H1 (cell line): ENCODE data around the gene PTGIR. TPM values are rescaled to one million over a fixed set of nuclear protein-coding genes. Genes with fewer than 3 reads are reported as not detected.

Experiments
- CTCF ChIA-PET: fragments of 300-600 bp; sonication (Branson Sonifier 250); formaldehyde crosslinking; loops from one replicate; lab custom pipeline; 2021; ENCODE audit not compliant: partially characterized antibody; lab: Charles Lee
- POLR2A ChIA-PET: fragments of 300-600 bp; sonication (Branson Sonifier 250); formaldehyde crosslinking; loops from one replicate; lab custom pipeline; 2021; ENCODE audit warnings: inconsistent platforms; ENCODE audit not compliant: partially characterized antibody; lab: Charles Lee
- DNase-seq, 2 experiments: peaks; one replicate each; pipeline versions ENCODE4 v3.0.0 to v3.0.0-alpha.2; 2010 to 2022; ENCODE audit warnings: low spot score in 2 of 2, low read depth in 1 of 2, mixed read lengths in 1 of 2
- FAIRE-seq: peaks from 2 replicates; lab custom pipeline; 2011; peaks lifted over from hg19 to GRCh38; lab: Jason Lieb, UNC
- H2AFZ ChIP-seq: 2 replicates; pipeline ENCODE4 v1.8.1; 2012; ENCODE audit warnings: low read length, inconsistent platforms
- H2AK5ac ChIP-seq: 2 replicates; pipeline ENCODE4 v1.6.1; 2013; ENCODE audit warnings: low read depth, low read length
- H2BK120ac ChIP-seq: replicated peaks from 2 replicates; pipeline ENCODE3; 2013; ENCODE audit warnings: low read depth, low read length, inconsistent platforms
- H2BK12ac ChIP-seq: 2 replicates; pipeline ENCODE4 v1.6.1; 2013; ENCODE audit warnings: low read depth, low read length
- H2BK15ac ChIP-seq: 2 replicates; pipeline ENCODE4 v1.6.1; 2013; ENCODE audit warnings: low read length
- H2BK20ac ChIP-seq: 2 replicates; pipeline ENCODE4 v1.6.1; 2013; ENCODE audit warnings: low read length
- H2BK5ac ChIP-seq: 2 replicates; pipeline ENCODE4 v1.6.1; 2013; ENCODE audit warnings: low read depth, low read length
- H3K14ac ChIP-seq: 2 replicates; pipeline ENCODE4 v1.6.1; 2013; ENCODE audit warnings: inconsistent platforms; ENCODE audit not compliant: insufficient read length
- H3K18ac ChIP-seq: 2 replicates; pipeline ENCODE4 v1.6.1; 2013; ENCODE audit warnings: low read length; ENCODE audit errors: extremely low read depth
- H3K23ac ChIP-seq: 2 replicates; pipeline ENCODE4 v1.6.1; 2013; ENCODE audit warnings: inconsistent platforms; ENCODE audit not compliant: insufficient read length
- H3K23me2 ChIP-seq: 2 replicates; pipeline ENCODE4 v1.6.1; 2013; ENCODE audit warnings: low read depth, low read length
- H3K27ac ChIP-seq: 2 replicates; pipeline ENCODE4 v1.6.1; 2011; ENCODE audit warnings: low read depth, low read length, inconsistent platforms
- H3K27me3 ChIP-seq, 4 experiments: replicated peaks in 1 of 4; 1 replicate in 1 of 4; 2 replicates in 3 of 4; pipeline versions ENCODE4 v1.6.1 to v1.8.1; 2011 to 2013; ENCODE audit warnings: low read length in 3 of 4, mild to moderate bottlenecking in 3 of 4, inconsistent platforms in 2 of 4, mixed read lengths in 2 of 4, moderate library complexity in 1 of 4; ENCODE audit not compliant: control insufficient read depth in 3 of 4, insufficient read depth in 3 of 4; ENCODE audit errors: extremely low read depth in 1 of 4
- H3K36me3 ChIP-seq, 4 experiments: 2 replicates each; pipeline versions ENCODE4 v1.6.1 to v1.8.1; 2011 to 2013; ENCODE audit warnings: mild to moderate bottlenecking in 4 of 4, low read length in 3 of 4, moderate library complexity in 2 of 4, control low read depth in 1 of 4, inconsistent platforms in 1 of 4; ENCODE audit not compliant: insufficient read depth in 4 of 4, control insufficient read depth in 2 of 4
- H3K4ac ChIP-seq: replicated peaks from 2 replicates; pipeline ENCODE3; 2013; ENCODE audit warnings: low read length, low read depth, mixed read lengths, inconsistent platforms; ENCODE audit not compliant: insufficient read length
- H3K4me1 ChIP-seq, 4 experiments: replicated peaks in 1 of 4; 1 replicate in 1 of 4; 2 replicates in 3 of 4; pipeline versions ENCODE4 v1.6.1 to v1.8.1; 2011 to 2013; ENCODE audit warnings: low read length in 3 of 4, inconsistent platforms in 2 of 4, mixed read lengths in 1 of 4; ENCODE audit not compliant: insufficient read depth in 4 of 4, control insufficient read depth in 3 of 4
- H3K4me2 ChIP-seq, 2 experiments: 2 replicates each; pipeline versions ENCODE4 v1.6.1 to v1.8.1; 2011 to 2013; ENCODE audit warnings: low read depth in 2 of 2, low read length in 2 of 2, control low read depth in 1 of 2, inconsistent platforms in 1 of 2, mild to moderate bottlenecking in 1 of 2; ENCODE audit not compliant: insufficient read depth in 1 of 2
- H3K4me3 ChIP-seq, 4 experiments: fragments of 200-600, 300-600 bp in 1 of 4; sonication (generic), shearing (Covaris generic), sonication (Bioruptor Twin) in 1 of 4; 2 replicates each; pipeline versions ENCODE4 v1.5.1 to v1.8.1; 2011 to 2016; ENCODE audit warnings: low read length in 4 of 4, low read depth in 3 of 4, control low read depth in 2 of 4, inconsistent platforms in 2 of 4, mild to moderate bottlenecking in 2 of 4, mixed read lengths in 1 of 4, moderate library complexity in 1 of 4; ENCODE audit not compliant: insufficient read depth in 2 of 4; ENCODE audit errors: extremely low read depth in 1 of 4
- H3K56ac ChIP-seq: replicated peaks from 2 replicates; pipeline ENCODE3; 2013; ENCODE audit warnings: low read depth, mild to moderate bottlenecking, mixed read lengths, low read length, inconsistent platforms; ENCODE audit not compliant: insufficient read length
- H3K79me1 ChIP-seq: 2 replicates; pipeline ENCODE4 v1.6.1; 2013; ENCODE audit warnings: low read depth, low read length, control low read depth
- H3K79me2 ChIP-seq, 2 experiments: 2 replicates each; pipeline versions ENCODE4 v1.6.1 to v1.8.1; 2012 to 2013; ENCODE audit warnings: low read length in 2 of 2, mild to moderate bottlenecking in 2 of 2, inconsistent platforms in 1 of 2; ENCODE audit not compliant: insufficient read depth in 2 of 2, control insufficient read depth in 1 of 2
- H3K9ac ChIP-seq, 4 experiments: replicated peaks in 1 of 4; 1 replicate in 1 of 4; 2 replicates in 3 of 4; pipeline versions ENCODE4 v1.6.1 to v1.8.1; 2011 to 2013; ENCODE audit warnings: low read depth in 3 of 4, low read length in 3 of 4, control low read depth in 2 of 4, mild to moderate bottlenecking in 2 of 4, moderate library complexity in 2 of 4, inconsistent platforms in 1 of 4; ENCODE audit errors: extremely low read depth in 1 of 4
- H3K9me3 ChIP-seq, 2 experiments: 2 replicates each; pipeline versions ENCODE4 v1.6.1 to v1.8.1; 2012 to 2013; ENCODE audit warnings: mild to moderate bottlenecking in 2 of 2, moderate library complexity in 2 of 2, control low read depth in 1 of 2, inconsistent platforms in 1 of 2, low read depth in 1 of 2, low read length in 1 of 2, mixed read lengths in 1 of 2; ENCODE audit not compliant: insufficient read depth in 2 of 2
- H4K20me1 ChIP-seq, 2 experiments: replicated peaks in 1 of 2; 2 replicates each; pipeline versions ENCODE3 to v1.8.1; 2011 to 2013; ENCODE audit warnings: inconsistent platforms in 2 of 2, low read length in 2 of 2, mild to moderate bottlenecking in 1 of 2; ENCODE audit not compliant: insufficient read depth in 2 of 2, control insufficient read depth in 1 of 2
- H4K5ac ChIP-seq: 2 replicates; pipeline ENCODE4 v1.6.1; 2013; ENCODE audit warnings: low read length, low read depth, mixed read lengths, inconsistent platforms; ENCODE audit not compliant: insufficient read length
- H4K8ac ChIP-seq: 2 replicates; pipeline ENCODE4 v1.8.0; 2013; ENCODE audit warnings: mild to moderate bottlenecking, moderate library complexity, low read length, inconsistent platforms; ENCODE audit not compliant: insufficient read depth; ENCODE audit errors: extremely low read depth
- H4K91ac ChIP-seq: replicated peaks from 2 replicates; pipeline ENCODE3; 2013; ENCODE audit warnings: low read length, mixed read lengths, inconsistent platforms; ENCODE audit not compliant: insufficient read length
- CEBPB ChIP-seq: IDR thresholded peaks from 2 replicates; pipeline ENCODE4 v1.6.1; 2012; ENCODE audit warnings: low read depth, low read length
- HDAC2 ChIP-seq, 2 experiments: fragments of 300-600 bp in 1 of 2; sonication (generic) in 1 of 2; IDR thresholded peaks; 2 replicates each; pipeline ENCODE4 v1.6.1; 2011 to 2012; ENCODE audit warnings: low read depth in 2 of 2, low read length in 2 of 2, mild to moderate bottlenecking in 2 of 2, moderate library complexity in 2 of 2, borderline replicate concordance in 1 of 2, inconsistent platforms in 1 of 2
- POLR2AphosphoS5 ChIP-seq: IDR thresholded peaks from 2 replicates; pipeline ENCODE4 v1.6.1; 2011; ENCODE audit warnings: low read depth, low read length
- TAF7 ChIP-seq: optimal IDR thresholded peaks from 2 replicates; pipeline ENCODE3; 2011; ENCODE audit warnings: low read depth, mild to moderate bottlenecking, inconsistent platforms, low read length, moderate library complexity, borderline replicate concordance
- WGBS, 2 experiments: shearing (Covaris generic) in 1 of 2; methylation state at CpG; one replicate each; pipeline versions ENCODE4 v1.1.6 to v1.1.7; 2013 to 2015; ENCODE audit warnings: low lambda C conversion rate in 2 of 2, mixed read lengths in 2 of 2, inconsistent platforms in 1 of 2, low coverage in 1 of 2, missing lambda C conversion rate in 1 of 2; ENCODE audit not compliant: insufficient replicate concordance in 2 of 2, insufficient coverage in 1 of 2, insufficient read length in 1 of 2; ENCODE audit errors: extremely low coverage in 1 of 2, missing lambda C conversion rate in 1 of 2; 5-methylcytosine and 5-hydroxymethylcytosine counted together
- polyA plus RNA-seq, 7 experiments: library from polyadenylated mRNA; depleted of rRNA in 3 of 7; stranded (reverse) in 5 of 7; unstranded in 2 of 7; fragments of >200 nt in 5 of 7; fragments of 200-250 nt in 2 of 7; gene quantifications; 1 replicate in 5 of 7; 2 replicates in 1 of 7; 4 replicates in 1 of 7; pipeline versions ENCODE4 v1.2.1 to v1.2.3, GENCODE V29; 2011 to 2013; ENCODE audit warnings: missing spikeins in 2 of 7, mixed read lengths in 2 of 7
- total RNA-seq: library from RNA; stranded (reverse); fragmentation: NEBNext Ultra II Directional; extraction: Animal tissue kit (Norgen Biotek cat#: 25700); gene quantifications from 2 replicates; pipeline ENCODE4 v1.2.1, GENCODE V29; 2021

The PTGIR gene
- total and polyA plus RNA-seq, 2 of the 8 experiments (the other 6 are each of a cell fraction or from before 2014, with no cell fraction given): 0.15 TPM; not detected in 1

- Histone ChIP-seq H3K79me2 (no peaks in the 10 kb centered on the region), H3K23me2 (no peaks in the 10 kb centered on the region), H2BK5ac (no peak overlapping the region), H3K4me2 (no peak overlapping the region), H2AK5ac (no peak overlapping the region), H3K18ac (no peak overlapping the region), H2BK12ac (no peak overlapping the region), H3K36me3 (peaks cover 0 to 9% (median 0%) of the 10 kb centered on the region in 4 experiments; a peak in 2 of 8 replicates), H2BK15ac (no peak overlapping the region), H3K9me3 (no peaks in the 10 kb centered on the region), H3K27ac (no peak overlapping the region), H3K23ac (no peak overlapping the region), H3K27me3 (no peaks in the 10 kb centered on the region), H2BK120ac (no peak overlapping the region), H3K4ac (no peak overlapping the region), H2BK20ac (no peak overlapping the region), H4K20me1 (peaks cover 0 to 1% of the 10 kb centered on the region in 2 experiments), H4K8ac (no peak overlapping the region), H3K9ac (no peak overlapping the region), H3K4me3 (no peak overlapping the region), H3K79me1 (no peaks in the 10 kb centered on the region), H3K14ac (no peak overlapping the region), H2AFZ (no peak overlapping the region), H4K5ac (no peak overlapping the region), H3K56ac (no peak overlapping the region), H4K91ac (no peak overlapping the region), H3K4me1 (no peaks in the 10 kb centered on the region)
- DNase-seq: no peak
- TF ChIP-seq TAF7 (no peak), POLR2AphosphoS5 (no peak), HDAC2 (IDR thresholded peaks at IDR 0.05; ENCODE audit: borderline replicate concordance in 1 of 2, low read depth in 2 of 2, low read length in 2 of 2) (no peak), CEBPB (peak; percentile 33; the same call in 1 of the 2 replicates)
- no peak for FAIRE-seq
- 92% methylated on average over 3 of the region's 3 CpGs; no CpG with 5 or more reads in 1 of the 2 experiments for WGBS, 2 experiments
- POLR2A ChIA-PET: no interaction called here
- CTCF ChIA-PET: interaction anchor here (18.2 kb wide), 1 partner anchor 52 kb away, joined by 341 read pairs; no protein-coding TSS in a partner anchor
Measured at GRCh38 chr19:46668662-46669061, 43.8 kb upstream of the PTGIR start.
